ENCODE results near the gene EPHB3. TPM values are rescaled to one million over a fixed set of nuclear protein-coding genes. Genes with fewer than 3 reads are reported as not detected.

The EPHB3 gene
- total and polyA plus RNA-seq, 7 donors, result 1.6 to 20.2 (median 1.9) TPM

DNA sequence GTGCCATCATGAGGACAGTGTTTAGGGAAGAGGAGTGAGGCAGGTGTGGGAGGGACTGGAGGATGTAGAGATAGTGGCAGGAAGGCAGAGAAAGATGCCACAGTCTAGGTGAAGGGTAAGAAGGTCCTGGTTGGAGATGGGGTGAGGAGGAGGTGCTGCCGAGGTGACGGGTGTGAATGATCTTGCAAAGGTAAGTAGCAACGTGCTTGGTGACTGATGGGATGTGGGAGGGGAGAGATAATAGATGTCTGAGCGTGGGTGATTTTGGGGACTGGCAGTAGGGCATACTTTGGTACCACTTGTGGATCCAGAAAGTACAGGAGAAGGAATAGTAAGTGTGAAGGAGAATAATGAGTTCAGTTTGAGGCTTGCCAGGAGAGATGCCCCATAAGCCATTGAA lies 27.2 kb downstream of the EPHB3 start:
- Histone ChIP-seq H3K27me3 (no peaks in the 10 kb centered on the region), H3K36me3 (no peaks in the 10 kb centered on the region), H3K4me1 (peaks cover 0 to 31% (median 25%) of the 10 kb centered on the region in 4 donors), H3K4me3 (no peak overlapping the region), H3K27ac (no peak overlapping the region), H3K9me3 (no peaks in the 10 kb centered on the region)
- DNase-seq, result no peak
- WGBS, 2 donors, result 83 to 86% methylated on average over 4 of the region's 4 CpGs
- intact Hi-C loops (cut with DNase I), result no loop called here
- TF ChIP-seq POLR2A (IDR thresholded peaks at IDR 0.05) (no peak), CTCF (IDR thresholded peaks at IDR 0.05) (no peak)

DNA sequence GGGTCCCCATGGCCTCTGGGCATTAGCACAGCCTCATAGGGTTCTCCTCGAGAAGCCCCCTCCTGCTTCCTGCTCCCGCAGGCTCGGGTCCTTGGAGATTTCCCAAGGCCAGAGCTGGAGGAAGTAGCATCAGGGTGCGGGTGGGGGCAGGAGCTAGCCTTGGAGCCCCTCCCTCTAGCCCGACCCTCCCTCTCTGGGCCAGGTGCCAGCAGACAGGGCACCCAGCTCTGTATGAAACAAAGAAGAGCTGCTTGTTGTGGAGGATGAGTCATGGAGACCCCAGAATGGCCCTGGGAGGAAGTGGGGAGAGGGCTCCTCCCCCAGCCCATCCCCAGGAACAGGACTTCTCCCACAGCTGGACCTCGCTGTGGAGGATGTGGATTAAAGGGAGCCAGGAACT lies 29.2 kb downstream of the EPHB3 start:
- no peaks in the 10 kb centered on the region for H3K36me3 ChIP-seq
- no peak overlapping the region for H3K27ac ChIP-seq
- no peak overlapping the region for H3K4me3 ChIP-seq
- peaks cover 0 to 28% (median 25%) of the 10 kb centered on the region in 4 donors for H3K4me1 ChIP-seq
- intact Hi-C loops (cut with DNase I), result no loop called here
- DNase-seq, result no peak
- 31 to 48% methylated on average over 6 of the region's 6 CpGs for WGBS, 2 donors
- no peaks in the 10 kb centered on the region for H3K9me3 ChIP-seq
- H3K27me3 ChIP-seq, result no peaks in the 10 kb centered on the region
- TF ChIP-seq POLR2AphosphoS5 (IDR thresholded peaks at IDR 0.05), result no peak
- TF ChIP-seq POLR2A (IDR thresholded peaks at IDR 0.05), result no peak
- TF ChIP-seq CTCF (IDR thresholded peaks at IDR 0.05), result no peak
- TF ChIP-seq EP300 (IDR thresholded peaks at IDR 0.05), result no peak

GRCh38 chr3:184591789-184592188 lies 30.2 kb downstream of the EPHB3 start:
- Histone ChIP-seq H3K36me3 (no peaks in the 10 kb centered on the region), H3K9me3 (no peaks in the 10 kb centered on the region), H3K27me3 (no peaks in the 10 kb centered on the region), H3K27ac (peak overlapping the region in 2 of 4 donors; percentile 16 to 67), H3K4me1 (peaks cover 0 to 28% (median 25%) of the 10 kb centered on the region in 4 donors), H3K4me3 (no peak overlapping the region)
- DNase-seq, result no peak
- 96 to 97% methylated on average over 6 of the region's 6 CpGs for WGBS, 2 donors
- intact Hi-C loops (cut with DNase I), result no loop called here
- TF ChIP-seq POLR2A (IDR thresholded peaks at IDR 0.05) (no peak), POLR2AphosphoS5 (IDR thresholded peaks at IDR 0.05) (no peak), CTCF (IDR thresholded peaks at IDR 0.05) (no peak), EP300 (IDR thresholded peaks at IDR 0.05) (no peak)

GRCh38 chr3:184592371-184593219 lies 31.0 kb downstream of the EPHB3 start:
- no peak for DNase-seq
- intact Hi-C loops (cut with DNase I), result no loop called here
- Histone ChIP-seq H3K27me3 (no peaks in the 10 kb centered on the region), H3K4me1 (peaks cover 0 to 28% (median 25%) of the 10 kb centered on the region in 4 donors), H3K9me3 (no peaks in the 10 kb centered on the region), H3K36me3 (no peaks in the 10 kb centered on the region), H3K27ac (peak overlapping the region in 3 of 4 donors; percentile 49 to 67 (median 61)), H3K4me3 (no peak overlapping the region)
- no peak for TF ChIP-seq POLR2A (IDR thresholded peaks at IDR 0.05)
- no peak for TF ChIP-seq POLR2AphosphoS5 (IDR thresholded peaks at IDR 0.05)
- TF ChIP-seq EP300 (IDR thresholded peaks at IDR 0.05), result no peak
- TF ChIP-seq CTCF (IDR thresholded peaks at IDR 0.05), result no peak
- WGBS, 2 donors, result 84 to 90% methylated on average over 17 of the region's 17 CpGs

Measured in sigmoid colon (tissue), 7 donors.